Skeletal muscle cell (primary cell): Measurements from ENCODE around the gene CTNNA2.

ENCODE experiments used
- DNase-seq: peaks from one replicate; pipeline ENCODE4 v3.0.0-alpha.2; 2010; ENCODE audit warnings: low read depth
- H3K4me3 ChIP-seq: 2 replicates; pipeline ENCODE4 v1.5.1; 2011; ENCODE audit warnings: low read depth, mild to moderate bottlenecking, control low read depth, low read length, moderate library complexity

CTNNA2 gene

GRCh38 chr2:79770926-79771325, 258.1 kb downstream of the CTNNA2 start:
- H3K4me3 ChIP-seq = no peak overlapping the region
- DNase-seq = no peak

- H3K4me3 ChIP-seq = no peak overlapping the region
- DNase-seq = no peak
These were observed 258.6 kb downstream of the CTNNA2 start for GRCh38 chr2:79771493-79771892.

- no peak for DNase-seq
These were observed 261.2 kb downstream of the CTNNA2 start for GRCh38 chr2:79774016-79774415.

GRCh38 chr2:79776461-79776860, 263.6 kb downstream of the CTNNA2 start:
- no peak overlapping the region for H3K4me3 ChIP-seq
- DNase-seq = no peak

More at GRCh38 chr2:79774016-79774415, 261.2 kb downstream of the CTNNA2 start:
- H3K4me3 ChIP-seq = no peak overlapping the region

- DNase-seq = no peak
- no peak overlapping the region for H3K4me3 ChIP-seq
These were observed 267.9 kb downstream of the CTNNA2 start for GRCh38 chr2:79780781-79781180.

GRCh38 chr2:79782576-79783452, 270.0 kb downstream of the CTNNA2 start:
- DNase-seq = no peak
- H3K4me3 ChIP-seq = no peak overlapping the region

GRCh38 chr2:79788952-79789651, 276.3 kb downstream of the CTNNA2 start:
- DNase-seq = no peak

GRCh38 chr2:79789811-79790210, 277.0 kb downstream of the CTNNA2 start:
- H3K4me3 ChIP-seq = no peak overlapping the region
- DNase-seq = no peak

More at GRCh38 chr2:79788952-79789651, 276.3 kb downstream of the CTNNA2 start:
- no peak overlapping the region for H3K4me3 ChIP-seq

- DNase-seq = no peak
- no peak overlapping the region for H3K4me3 ChIP-seq
These were observed 279.2 kb downstream of the CTNNA2 start for GRCh38 chr2:79792090-79792489.

- H3K4me3 ChIP-seq = no peak overlapping the region
These were observed 280.2 kb downstream of the CTNNA2 start for GRCh38 chr2:79793006-79793405.

GRCh38 chr2:79796641-79797040, 283.8 kb downstream of the CTNNA2 start:
- H3K4me3 ChIP-seq = no peak overlapping the region
- no peak for DNase-seq

More at GRCh38 chr2:79793006-79793405, 280.2 kb downstream of the CTNNA2 start:
- DNase-seq = no peak

GRCh38 chr2:79798776-79799175, 285.9 kb downstream of the CTNNA2 start:
- DNase-seq = no peak
- no peak overlapping the region for H3K4me3 ChIP-seq

- H3K4me3 ChIP-seq = no peak overlapping the region
- no peak for DNase-seq
These were observed 286.9 kb downstream of the CTNNA2 start for GRCh38 chr2:79799729-79800128.

GRCh38 chr2:79801082-79801481, 288.2 kb downstream of the CTNNA2 start:
- no peak overlapping the region for H3K4me3 ChIP-seq
- no peak for DNase-seq

- no peak for DNase-seq
- H3K4me3 ChIP-seq = no peak overlapping the region
These were observed 304.4 kb downstream of the CTNNA2 start for GRCh38 chr2:79817288-79817687.

- no peak for DNase-seq
- no peak overlapping the region for H3K4me3 ChIP-seq
These were observed 307.4 kb downstream of the CTNNA2 start for GRCh38 chr2:79820281-79820680.

GRCh38 chr2:79822136-79822535, 309.3 kb downstream of the CTNNA2 start:
- DNase-seq = no peak
- H3K4me3 ChIP-seq = no peak overlapping the region

- no peak overlapping the region for H3K4me3 ChIP-seq
- no peak for DNase-seq
These were observed 311.4 kb downstream of the CTNNA2 start for GRCh38 chr2:79824086-79824786.

GRCh38 chr2:79827881-79828280, 315.0 kb downstream of the CTNNA2 start:
- DNase-seq = no peak
- no peak overlapping the region for H3K4me3 ChIP-seq

GRCh38 chr2:79830501-79830900, 317.6 kb downstream of the CTNNA2 start:
- DNase-seq = no peak
- no peak overlapping the region for H3K4me3 ChIP-seq
